ENCODE measurements around the gene NOG.

The NOG gene

DNA sequence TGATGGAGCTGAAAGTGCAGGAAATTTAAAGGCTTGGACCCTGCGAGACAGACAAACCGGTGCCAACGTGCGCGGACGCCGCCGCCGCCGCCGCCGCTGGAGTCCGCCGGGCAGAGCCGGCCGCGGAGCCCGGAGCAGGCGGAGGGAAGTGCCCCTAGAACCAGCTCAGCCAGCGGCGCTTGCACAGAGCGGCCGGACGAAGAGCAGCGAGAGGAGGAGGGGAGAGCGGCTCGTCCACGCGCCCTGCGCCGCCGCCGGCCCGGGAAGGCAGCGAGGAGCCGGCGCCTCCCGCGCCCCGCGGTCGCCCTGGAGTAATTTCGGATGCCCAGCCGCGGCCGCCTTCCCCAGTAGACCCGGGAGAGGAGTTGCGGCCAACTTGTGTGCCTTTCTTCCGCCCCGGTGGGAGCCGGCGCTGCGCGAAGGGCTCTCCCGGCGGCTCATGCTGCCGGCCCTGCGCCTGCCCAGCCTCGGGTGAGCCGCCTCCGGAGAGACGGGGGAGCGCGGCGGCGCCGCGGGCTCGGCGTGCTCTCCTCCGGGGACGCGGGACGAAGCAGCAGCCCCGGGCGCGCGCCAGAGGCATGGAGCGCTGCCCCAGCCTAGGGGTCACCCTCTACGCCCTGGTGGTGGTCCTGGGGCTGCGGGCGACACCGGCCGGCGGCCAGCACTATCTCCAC lies at the start of gene NOG:
Gene NOG (plus strand): TSS at position 54 of the 674 bp plus-strand sequence. CDS start 525 bp downstream, at position 579.
- DNase-seq: no peak

DNA sequence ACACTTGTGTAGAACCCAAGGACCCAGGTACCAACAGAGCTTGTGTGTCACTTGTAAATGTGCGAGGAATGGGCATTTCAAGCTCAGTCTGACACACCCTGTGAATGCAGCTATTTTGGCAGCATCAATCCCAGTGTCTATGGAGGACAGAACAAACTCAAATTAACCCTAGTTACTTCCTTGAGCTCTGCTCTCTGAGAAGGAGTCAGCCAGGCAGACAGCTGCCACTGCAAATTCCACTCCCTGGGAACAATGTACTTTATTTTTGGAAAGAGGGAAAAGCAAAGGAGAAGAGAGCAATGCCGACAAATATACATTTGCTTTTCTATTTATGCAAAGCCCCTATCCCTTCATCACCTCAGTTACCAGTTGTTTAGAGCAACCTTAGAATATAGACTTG lies 48.4 kb upstream of the NOG start:
- DNase-seq: no peak

DNA sequence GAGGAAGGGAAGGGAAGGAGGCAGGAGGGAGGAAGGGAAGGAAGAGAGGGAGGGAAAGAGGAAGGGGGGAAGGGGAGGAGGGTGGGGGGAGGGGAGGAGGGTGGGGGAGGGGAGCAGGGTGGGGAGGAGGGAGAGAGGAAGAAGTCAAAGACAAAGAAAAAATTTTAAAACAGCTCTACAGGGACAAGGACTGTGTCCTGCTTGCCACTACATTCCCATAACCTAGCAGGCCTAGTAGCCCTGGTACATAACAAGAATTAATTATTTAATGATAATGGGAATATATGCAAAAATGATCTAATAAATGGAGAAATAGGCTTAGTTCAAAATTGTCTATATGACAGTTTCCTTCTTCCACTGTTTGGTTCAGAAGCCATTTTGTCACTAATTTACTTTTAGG lies 47.6 kb upstream of the NOG start:
- no peak for DNase-seq

DNA sequence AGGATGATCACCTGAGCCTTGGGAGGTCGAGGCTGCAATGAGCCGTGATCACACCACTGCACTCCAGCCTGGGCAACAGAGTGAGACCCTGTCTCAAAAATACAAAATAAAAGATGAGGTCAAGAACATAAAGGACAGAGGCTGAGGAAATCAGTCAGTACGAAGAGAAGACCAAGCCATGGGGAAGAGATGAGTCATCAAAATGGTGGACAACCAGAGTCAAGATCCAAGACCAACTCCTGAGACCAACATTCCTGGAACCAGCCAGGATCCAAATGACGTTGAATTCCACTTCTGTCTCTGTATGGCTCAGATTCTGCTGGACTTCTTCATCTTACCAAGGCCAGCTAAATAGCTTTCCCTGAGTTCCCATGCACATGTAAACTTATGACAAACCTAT lies 44.8 kb upstream of the NOG start:
- DNase-seq: no peak

DNA sequence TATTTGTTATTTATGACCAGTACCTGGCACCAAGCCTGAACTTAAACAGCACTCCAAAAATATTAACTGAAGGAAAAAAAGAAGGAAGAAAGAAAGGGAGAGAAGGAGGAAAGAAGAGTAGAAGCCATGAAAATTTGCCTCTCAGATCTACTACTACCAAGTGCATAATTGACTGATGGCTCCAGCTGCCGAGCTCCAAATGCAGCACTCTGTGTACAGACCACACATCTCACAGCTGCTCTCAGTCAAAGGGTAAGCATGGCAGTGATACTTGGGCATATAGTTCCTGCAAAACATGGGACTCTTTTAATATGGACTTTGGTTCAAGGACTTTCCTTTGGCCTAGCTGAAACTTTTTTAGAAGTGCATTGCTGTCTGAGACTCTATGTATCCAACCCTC lies 44.0 kb upstream of the NOG start:
- no peak for DNase-seq

DNA sequence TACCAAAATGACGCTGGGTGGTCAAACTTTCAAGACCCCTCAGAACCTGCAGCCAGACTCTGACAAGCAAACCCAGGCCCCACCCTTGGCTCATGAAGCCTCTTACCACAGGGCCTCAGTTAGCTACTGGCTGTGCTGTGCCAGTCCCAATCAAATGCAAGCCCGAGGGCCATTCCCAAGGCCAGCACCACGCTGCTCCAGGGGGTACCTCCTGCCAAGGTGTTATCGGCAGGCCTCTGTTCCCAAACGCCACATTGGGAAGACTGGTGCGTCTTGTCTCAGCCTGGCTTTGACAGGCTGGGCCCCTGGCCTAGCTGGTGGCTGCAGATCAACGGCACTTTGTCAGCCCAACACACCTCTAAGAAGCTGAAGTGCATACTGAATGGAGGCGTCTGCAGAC lies 35.8 kb upstream of the NOG start:
- DNase-seq: no peak

DNA sequence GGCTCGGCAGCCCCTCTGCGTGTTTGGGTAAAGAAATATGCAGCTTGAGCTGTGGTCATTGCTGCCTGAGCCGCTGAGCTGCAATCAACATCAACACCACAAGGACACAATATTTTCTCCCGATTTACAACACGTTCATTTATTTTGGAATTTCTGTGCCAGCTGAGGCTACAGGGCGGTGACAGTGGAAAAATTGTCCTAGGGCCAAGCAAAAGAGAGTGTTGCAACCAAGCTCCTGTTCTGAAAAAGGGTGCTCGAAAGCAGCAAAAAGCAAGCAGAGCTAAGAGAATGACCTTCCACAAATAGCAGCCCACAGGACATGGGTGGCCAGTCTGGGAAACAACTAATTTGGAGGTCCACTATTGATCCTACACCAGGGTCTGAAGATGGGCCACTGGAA lies 35.4 kb upstream of the NOG start:
- DNase-seq: no peak

DNA sequence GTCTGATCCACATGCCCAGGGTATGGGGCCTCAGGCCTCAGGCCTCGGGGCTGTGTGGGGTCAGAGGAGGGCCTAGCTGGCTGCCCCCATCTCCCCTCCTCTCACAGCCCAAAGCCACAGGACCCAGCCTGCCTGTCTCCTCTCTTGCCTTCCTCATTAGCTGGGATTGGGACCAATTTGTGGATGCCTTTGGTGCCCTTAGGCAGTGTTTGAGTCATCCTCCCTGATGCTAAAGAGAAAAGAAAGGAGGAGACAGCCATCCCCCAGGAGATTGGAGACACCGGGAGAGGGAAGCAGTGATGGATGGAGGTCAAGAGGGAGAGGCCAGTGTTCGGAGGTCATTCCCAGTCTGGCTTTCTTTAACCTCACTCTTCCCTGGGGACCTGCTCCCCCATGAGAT lies 23.3 kb upstream of the NOG start:
- DNase-seq: no peak

DNA sequence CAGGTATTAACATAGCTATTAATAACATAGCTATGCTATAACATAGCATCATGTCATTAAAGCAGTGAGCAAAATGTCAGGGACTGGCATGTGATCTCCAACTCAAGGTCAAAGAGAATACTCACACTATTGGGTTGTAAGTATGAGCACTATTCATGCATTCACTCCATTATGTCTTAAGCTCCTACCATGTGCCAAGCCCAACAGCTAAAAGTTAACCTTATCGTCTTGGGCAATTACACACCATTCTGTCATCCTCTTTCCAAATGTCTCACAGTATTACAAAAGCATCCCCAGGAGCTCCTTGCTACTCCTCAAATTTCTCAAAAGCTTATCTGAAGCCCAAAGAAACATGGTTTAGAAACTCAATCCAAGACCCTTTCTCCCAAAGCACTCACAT lies 22.0 kb upstream of the NOG start:
- no peak for DNase-seq

DNA sequence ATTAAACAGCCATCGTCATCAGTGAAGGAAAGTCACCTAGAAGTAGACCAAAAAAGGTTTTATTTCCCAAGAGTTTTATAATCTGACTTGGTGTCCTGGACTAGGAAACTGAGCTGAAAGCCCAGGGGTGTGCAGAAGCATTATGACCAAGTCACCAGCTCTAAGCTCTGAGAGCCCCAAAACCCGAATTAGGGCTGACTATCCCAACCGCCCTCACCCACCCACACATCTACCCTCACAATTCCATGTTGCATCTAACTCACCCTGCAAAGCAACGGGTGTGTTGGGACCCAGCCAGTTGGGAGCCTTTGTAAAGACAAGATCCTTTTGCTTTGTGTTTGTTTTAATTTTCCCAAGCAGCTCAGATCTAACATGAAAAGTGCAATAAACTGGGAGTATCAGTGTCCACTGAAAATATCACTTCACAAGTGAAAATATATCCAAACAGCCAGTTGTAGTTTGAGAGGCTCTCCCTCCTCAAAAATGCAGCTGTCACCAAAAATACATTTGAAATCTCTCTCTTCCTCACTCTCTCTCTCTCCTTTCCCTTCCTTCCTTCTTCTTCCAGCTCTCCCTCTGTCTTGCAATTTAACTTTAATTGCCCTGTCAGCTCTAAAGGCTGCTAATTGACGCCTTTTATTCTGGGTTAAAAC lies 16.2 kb upstream of the NOG start:
- DNase-seq: no peak

DNA sequence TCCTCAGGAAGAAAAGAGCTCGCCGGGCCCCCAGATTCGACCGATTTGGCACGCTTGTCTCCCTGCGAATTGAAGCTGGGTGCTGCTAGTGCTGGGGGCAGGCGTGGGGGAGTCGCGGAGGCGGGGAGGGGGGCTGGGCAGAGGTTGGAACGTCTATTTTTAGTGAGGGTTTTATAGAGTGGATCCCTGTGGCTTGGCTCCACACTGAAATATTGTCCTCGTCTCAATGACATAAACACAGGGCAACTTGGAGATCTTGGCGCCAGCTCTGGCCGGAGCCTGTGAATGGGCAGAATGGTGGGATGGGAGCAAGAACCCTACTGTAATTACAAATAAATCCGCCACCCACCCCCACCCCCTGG lies 15.7 kb upstream of the NOG start:
- no peak for DNase-seq

DNA sequence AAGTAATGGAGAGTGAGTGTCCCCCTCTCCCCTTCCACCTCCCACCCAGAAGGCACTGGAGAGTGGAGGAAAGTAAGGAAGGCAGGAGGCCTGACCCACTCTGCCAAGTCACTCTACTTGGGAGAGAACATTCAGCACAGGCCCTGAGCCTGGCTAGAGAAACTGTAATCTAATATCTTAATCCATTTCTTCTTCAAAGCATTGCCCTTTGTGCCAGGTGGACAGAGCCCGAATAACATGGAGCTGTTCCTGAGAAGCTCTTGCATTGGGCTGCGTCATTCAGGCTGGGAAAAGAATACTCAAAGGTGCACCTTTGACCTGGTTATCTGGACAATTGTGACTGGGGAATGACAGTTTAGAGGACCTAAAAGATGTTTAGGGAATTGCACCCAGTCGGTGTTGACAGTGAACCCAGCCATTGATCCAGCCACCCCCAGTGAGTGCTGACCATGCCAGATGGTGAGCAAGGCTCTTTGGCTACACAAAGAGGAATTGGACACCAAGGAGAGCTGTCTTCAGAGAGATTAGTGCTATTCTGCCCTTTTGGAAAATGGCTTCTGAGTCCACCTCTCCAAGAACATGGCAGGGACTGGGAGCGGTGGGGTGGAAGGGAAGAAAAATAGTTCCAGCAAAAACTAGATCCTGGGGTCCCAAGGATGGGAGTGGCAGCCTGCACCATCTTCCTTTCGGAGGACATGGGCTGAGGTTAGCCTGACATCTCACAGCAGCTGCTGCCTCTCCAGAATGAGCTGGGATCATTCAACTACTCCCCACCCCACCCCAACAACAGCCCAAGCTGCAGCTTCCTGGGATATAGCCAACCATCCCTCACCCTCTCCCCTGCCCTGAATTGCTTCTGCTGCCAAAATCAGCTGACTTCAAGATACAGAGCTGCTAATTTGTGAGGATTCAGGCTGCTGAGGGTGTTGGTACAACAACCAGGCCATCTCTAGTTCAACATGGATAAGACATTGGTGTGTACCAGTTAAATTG lies 11.6 kb upstream of the NOG start:
- DNase-seq: no peak

DNA sequence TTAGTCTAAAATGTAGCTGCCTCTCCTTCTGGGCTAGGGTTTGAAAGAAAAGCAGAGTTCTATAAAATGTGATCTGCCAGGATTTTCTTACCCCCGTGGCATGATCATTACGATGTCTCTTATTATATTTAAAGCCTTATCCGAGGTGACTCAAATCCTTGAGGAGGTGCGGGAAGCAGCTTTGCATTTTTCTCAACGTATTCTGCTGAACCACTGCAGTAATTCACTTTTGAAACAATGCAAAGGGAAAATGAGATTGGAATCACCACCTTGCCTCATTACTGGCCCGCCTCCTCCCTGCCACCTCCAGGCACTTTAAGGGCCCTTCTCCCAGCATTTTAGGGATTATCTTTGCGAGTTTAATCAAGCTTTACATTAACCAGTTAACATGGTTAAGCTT lies 9.7 kb upstream of the NOG start:
- DNase-seq: no peak

DNA sequence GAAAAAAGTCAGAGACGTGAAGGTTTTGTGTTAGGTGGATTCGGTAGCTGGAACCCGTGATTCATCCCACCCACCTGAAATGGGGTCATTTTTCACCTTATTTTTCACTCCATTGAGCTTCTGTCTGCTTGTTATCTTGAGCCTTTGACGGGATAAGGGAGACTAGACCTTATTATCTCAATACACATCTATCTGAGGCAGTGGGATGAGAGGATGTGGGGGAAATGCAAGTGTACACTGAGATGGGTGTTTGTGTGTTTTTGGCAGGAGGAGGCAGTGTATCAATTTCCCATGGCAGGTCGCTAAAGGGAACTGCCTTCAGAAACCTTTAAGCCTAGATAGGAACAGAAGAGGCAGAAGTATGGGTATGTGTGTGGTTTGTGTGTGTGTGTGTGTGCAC lies 6.2 kb upstream of the NOG start:
- no peak for DNase-seq

DNA sequence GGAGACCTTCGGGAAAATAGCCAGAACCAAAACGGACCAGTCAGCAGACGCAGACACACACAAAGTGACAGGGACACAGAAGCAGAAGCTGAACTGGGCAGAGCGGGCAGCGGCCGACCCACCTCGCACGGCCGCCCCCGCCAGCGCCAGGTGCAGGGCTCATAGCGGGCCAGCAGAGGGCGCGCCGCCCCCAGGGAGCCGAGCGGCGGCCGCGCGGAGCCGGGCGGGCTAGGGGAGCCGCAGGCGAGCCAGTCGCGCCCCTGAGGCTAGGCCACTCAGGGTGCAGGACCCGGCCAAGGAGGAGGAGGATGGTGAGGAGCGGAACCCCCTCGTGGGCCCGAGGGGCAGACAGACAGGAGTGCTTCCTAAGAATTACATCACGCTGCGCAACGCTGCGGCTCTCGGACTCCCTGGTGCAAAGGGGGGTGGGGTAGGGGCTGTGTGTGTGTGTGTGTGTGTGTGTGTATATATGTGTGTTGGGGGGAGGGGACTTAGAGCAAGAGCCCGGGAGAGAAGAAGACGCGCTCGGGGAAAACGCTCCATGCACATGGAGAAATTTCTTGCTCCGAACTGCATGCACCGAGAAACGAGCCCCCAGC lies 913 bp upstream of the NOG start:
- peak; percentile 19 for DNase-seq

DNA sequence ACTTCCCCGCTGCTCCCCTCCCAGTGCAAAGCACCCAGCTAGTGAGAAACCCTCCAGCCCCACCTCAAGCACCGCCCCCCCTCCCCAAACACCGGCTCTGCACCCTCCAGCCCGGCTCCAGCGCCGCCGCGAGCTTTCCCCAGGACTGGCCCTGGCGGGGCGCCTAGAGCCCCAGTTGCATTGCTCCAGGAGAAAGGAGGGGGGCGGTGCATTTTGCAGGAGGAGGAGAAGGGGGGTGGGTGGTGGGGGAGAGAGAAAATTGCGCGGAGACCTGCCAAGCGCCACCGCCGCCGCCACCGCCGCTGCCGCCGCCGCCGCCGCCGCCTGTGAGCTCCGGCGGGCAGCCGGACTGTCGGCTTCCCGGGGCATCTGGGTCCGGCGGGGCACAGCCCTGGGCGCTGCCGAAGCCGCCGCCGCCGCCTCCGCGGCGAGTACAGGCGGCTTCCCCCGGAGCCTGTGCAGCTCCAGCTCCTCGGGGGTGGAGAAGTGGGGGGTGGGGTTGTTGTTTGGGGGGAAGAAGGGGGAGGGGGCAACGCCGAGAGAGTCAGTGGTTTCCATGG lies 333 bp upstream of the NOG start:
- peak; percentile 9 for DNase-seq

DNA sequence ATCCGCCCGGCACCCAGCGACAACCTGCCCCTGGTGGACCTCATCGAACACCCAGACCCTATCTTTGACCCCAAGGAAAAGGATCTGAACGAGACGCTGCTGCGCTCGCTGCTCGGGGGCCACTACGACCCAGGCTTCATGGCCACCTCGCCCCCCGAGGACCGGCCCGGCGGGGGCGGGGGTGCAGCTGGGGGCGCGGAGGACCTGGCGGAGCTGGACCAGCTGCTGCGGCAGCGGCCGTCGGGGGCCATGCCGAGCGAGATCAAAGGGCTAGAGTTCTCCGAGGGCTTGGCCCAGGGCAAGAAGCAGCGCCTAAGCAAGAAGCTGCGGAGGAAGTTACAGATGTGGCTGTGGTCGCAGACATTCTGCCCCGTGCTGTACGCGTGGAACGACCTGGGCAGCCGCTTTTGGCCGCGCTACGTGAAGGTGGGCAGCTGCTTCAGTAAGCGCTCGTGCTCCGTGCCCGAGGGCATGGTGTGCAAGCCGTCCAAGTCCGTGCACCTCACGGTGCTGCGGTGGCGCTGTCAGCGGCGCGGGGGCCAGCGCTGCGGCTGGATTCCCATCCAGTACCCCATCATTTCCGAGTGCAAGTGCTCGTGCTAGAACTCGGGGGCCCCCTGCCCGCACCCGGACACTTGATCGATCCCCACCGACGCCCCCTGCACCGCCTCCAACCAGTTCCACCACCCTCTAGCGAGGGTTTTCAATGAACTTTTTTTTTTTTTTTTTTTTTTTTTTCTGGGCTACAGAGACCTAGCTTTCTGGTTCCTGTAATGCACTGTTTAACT lies 1.0 kb downstream of the NOG start:
- peak; percentile 10 for DNase-seq

DNA sequence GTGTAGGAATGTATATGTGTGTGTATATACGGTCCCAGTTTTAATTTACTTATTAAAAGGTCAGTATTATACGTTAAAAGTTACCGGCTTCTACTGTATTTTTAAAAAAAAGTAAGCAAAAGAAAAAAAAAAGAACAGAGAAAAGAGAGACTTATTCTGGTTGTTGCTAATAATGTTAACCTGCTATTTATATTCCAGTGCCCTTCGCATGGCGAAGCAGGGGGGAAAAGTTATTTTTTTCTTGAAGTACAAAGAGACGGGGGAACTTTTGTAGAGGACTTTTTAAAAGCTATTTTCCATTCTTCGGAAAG lies 1.6 kb downstream of the NOG start:
- DNase-seq: no peak

DNA sequence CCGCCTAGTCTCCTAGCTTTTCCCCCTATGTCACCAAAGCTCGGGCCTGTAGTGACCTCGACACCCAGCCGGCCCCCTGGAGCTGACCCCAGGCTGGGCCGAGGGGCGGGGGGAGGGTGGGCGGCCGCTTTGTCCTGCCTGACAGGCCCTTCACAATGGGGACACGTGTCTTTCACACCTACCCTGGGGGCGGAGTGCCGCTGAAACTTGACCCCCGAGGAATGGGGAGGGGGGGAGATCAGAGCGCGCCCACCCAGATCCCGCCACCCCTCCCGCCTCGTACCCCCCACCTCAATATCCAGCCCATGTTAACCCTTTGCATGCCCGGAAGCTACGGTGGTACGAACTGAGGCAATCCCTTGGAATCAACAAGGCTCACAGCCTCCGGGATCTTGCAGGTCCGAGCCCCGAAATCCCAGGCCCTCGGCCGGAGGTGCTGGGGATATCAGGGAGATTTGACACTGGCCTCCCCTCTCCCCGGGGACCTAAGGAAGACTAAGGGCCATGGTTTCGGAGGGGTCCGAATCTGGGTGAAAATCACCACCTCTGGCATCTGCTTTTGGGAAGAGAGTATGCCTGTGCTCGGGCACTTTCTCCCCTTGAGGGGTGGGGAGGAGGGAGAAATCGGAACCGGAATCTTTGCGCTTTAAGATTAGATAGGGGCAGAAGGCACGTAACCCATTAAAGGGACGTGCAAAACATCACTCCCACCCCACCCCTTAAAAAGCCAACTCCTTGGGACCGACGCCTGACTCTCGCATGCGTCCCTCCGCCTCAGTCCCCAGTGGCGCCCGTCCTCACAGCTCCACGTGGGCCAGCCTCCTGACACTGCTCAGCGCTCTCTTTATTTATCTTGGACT lies 2.6 kb downstream of the NOG start:
- DNase-seq: no peak

DNA sequence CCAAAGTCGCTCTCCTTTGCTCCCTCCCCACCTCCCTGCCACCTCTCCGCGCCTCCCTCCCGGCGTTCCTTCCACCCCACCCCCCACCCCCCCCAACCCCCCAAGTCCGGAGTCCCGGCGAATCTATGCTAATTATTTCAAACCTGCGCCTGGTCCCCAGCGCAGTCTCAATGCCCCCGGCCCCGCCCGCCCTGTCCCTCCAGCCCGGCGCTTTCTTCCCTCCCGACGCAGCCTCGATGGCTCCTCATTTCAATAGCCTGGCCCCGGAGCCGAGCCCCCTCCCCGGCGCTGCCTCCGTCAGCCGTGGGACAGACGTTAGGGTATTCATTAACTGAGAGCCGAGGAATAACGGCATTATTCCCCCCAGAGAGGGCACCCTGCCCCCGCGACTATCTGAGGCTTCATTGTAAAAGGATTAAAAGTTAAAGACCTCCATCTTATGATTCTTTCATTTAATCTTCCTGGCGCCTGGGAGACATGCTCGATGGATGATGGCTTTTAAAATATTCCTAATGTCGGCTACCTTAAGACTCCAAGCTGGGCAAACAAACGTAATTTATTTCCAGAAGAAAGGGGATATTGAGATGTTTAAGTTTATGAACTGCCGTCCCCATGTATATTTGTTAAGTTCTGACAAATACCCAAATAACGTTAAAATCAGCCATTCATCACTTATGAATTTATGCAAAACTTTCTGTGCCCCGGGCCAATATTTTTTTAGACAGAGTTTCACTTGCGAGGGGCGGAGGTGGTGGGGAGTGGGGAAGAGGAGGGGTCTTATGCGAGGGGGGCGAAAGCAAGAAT lies 3.4 kb downstream of the NOG start:
- DNase-seq: no peak

Measured in DMS79 treated with DMSO at 0.1 percent for 48 hours (cell line).